Loucy (cell line): ENCODE results near the gene HIVEP2.

Experiments used
- H2AFZ ChIP-seq: fragments of 200-600 bp; sonication (generic); 2 replicates; pipeline ENCODE4 v1.6.0; 2016; ENCODE audit warnings: antibody characterized with exemption, mild to moderate bottlenecking, low read length, moderate library complexity
- H3F3A ChIP-seq: fragments of 200-600 bp; 2 replicates; pipeline ENCODE4 v1.6.0; 2016; ENCODE audit warnings: antibody characterized with exemption, low read depth, mild to moderate bottlenecking
- H3K27me3 ChIP-seq: fragments of 200-600 bp; sonication (generic); 2 replicates; pipeline ENCODE4 v1.6.1; 2014; ENCODE audit warnings: low read length, mild to moderate bottlenecking; ENCODE audit not compliant: insufficient read depth, poor library complexity, severe bottlenecking
- H3K36me3 ChIP-seq: fragments of 200-600 bp; sonication (generic); 2 replicates; pipeline ENCODE4 v1.6.1; 2016; ENCODE audit warnings: low read length; ENCODE audit not compliant: insufficient read depth
- H3K4me1 ChIP-seq: fragments of 200-600 bp; sonication (generic); 2 replicates; pipeline ENCODE4 v1.5.1; 2014; ENCODE audit warnings: low read length, mild to moderate bottlenecking; ENCODE audit not compliant: insufficient read depth, poor library complexity, severe bottlenecking
- H3K4me2 ChIP-seq: fragments of 200-600 bp; sonication (generic); 2 replicates; pipeline ENCODE4 v1.6.0; 2014; ENCODE audit warnings: antibody characterized with exemption, low read length, low read depth, mild to moderate bottlenecking; ENCODE audit not compliant: poor library complexity, severe bottlenecking
- H3K4me3 ChIP-seq: fragments of 200-600 bp; sonication (generic); 2 replicates; pipeline ENCODE4 v1.5.1; 2014; ENCODE audit warnings: low read length, mild to moderate bottlenecking, mixed read lengths; ENCODE audit not compliant: poor library complexity, severe bottlenecking
- H3K79me2 ChIP-seq: fragments of 200-600 bp; sonication (generic); 2 replicates; pipeline ENCODE4 v1.6.1; 2014; ENCODE audit warnings: low read length; ENCODE audit not compliant: insufficient read depth
- H3K9ac ChIP-seq: fragments of 200-600 bp; sonication (generic); 2 replicates; pipeline ENCODE4 v1.6.0; 2014; ENCODE audit warnings: mild to moderate bottlenecking, low read depth, low read length, moderate library complexity; ENCODE audit not compliant: poor library complexity, severe bottlenecking
- H3K9me2 ChIP-seq: fragments of 200-600 bp; sonication (generic); replicated peaks from 2 replicates; pipeline ENCODE4 v1.6.1; 2016; ENCODE audit warnings: low read depth, low read length, mixed read lengths
- H3K9me3 ChIP-seq: fragments of 200-600 bp; sonication (generic); 2 replicates; pipeline ENCODE4 v1.6.1; 2014; ENCODE audit warnings: mild to moderate bottlenecking, antibody characterized with exemption, low read length, low read depth; ENCODE audit not compliant: insufficient read depth
- H4K20me1 ChIP-seq: fragments of 200-600 bp; sonication (generic); 2 replicates; pipeline ENCODE4 v1.6.0; 2014; ENCODE audit warnings: antibody characterized with exemption, low read length, mild to moderate bottlenecking; ENCODE audit not compliant: insufficient read depth, poor library complexity, severe bottlenecking
- CTCF ChIP-seq: fragments of 200-600 bp; sonication (generic); conservative IDR thresholded peaks from 2 replicates; pipeline ENCODE4 v1.5.1; 2014; ENCODE audit warnings: mild to moderate bottlenecking, antibody characterized with exemption, low read length
- EZH2phosphoT487 ChIP-seq: fragments of 200-600 bp; IDR thresholded peaks from 2 replicates; pipeline ENCODE4 v1.6.1; 2018; ENCODE audit warnings: antibody characterized with exemption, mild to moderate bottlenecking, moderate library complexity, borderline replicate concordance

The HIVEP2 gene

DNA sequence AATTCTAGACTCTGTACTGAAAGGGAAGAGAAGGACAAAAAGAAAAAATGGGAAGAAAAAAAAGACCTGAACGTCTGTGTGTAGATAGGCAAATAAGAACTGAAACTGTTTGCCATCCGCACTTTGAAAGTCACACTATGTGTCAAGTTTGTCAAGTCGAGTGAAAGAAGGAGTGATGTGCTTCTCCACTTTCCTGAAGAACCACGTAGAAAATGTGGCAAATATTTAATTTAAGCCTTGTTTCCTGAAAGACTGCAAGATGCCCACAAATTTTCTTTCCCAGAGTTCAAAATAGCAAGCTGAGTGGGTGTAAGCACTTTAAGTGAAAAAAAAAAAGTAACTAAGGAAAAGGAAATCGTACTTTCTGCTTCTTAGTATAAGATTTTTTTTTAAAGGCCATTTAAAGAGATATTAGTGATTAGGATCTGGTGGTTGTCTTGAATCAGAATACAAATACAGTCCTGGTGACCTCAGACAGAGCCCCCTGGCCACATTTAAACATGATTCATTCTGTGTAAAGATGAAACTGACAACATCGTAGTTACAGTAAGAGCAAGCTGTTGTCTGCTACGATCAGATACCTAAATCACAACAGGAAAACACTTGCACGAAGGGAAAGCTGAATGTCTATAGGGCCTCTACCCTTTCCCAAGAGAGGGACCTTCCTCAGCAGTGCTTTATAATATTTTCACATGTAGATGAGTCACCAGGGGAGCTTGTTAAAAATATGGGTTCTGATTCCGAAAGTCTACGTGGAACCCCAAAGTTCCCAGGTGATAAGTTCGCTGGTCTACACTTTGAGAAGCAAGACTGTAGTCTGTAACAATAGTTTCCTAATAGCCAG is 102.3 kb downstream of the HIVEP2 start:
- Histone ChIP-seq H4K20me1 (peaks cover 39% of the 10 kb centered on the region), H3K36me3 (no peaks in the 10 kb centered on the region; the same call in 1 of the 2 replicates), H3K4me2 (peak overlapping the region; percentile 66), H3K4me1 (peaks cover 69% of the 10 kb centered on the region), H3K9me3 (no peaks in the 10 kb centered on the region), H3K9me2 (no peaks in the 10 kb centered on the region), H3K27me3 (no peaks in the 10 kb centered on the region), H3K4me3 (peak overlapping the region; percentile 60), H2AFZ (no peak overlapping the region), H3F3A (0 out of 2 replicates have a peak, but pooled peaks cover 7% of the 10 kb centered on the region), H3K9ac (peak overlapping the region; percentile 2), H3K79me2 (peaks cover 84% of the 10 kb centered on the region)
- no peak for TF ChIP-seq CTCF
- TF ChIP-seq EZH2phosphoT487 = no peak; the same call in 1 of the 2 replicates

GRCh38 chr6:142841915-142842314 is 103.1 kb downstream of the HIVEP2 start:
- peak overlapping the region; percentile 60 for H3K4me3 ChIP-seq
- H3K36me3 ChIP-seq = no peaks in the 10 kb centered on the region; the same call in 1 of the 2 replicates
- peaks cover 84% of the 10 kb centered on the region for H3K79me2 ChIP-seq
- peaks cover 61% of the 10 kb centered on the region for H3K4me1 ChIP-seq
- H3K9ac ChIP-seq = no peak overlapping the region
- H3K9me3 ChIP-seq = no peaks in the 10 kb centered on the region
- H3K27me3 ChIP-seq = no peaks in the 10 kb centered on the region
- peaks cover 39% of the 10 kb centered on the region for H4K20me1 ChIP-seq
- H2AFZ ChIP-seq = no peak overlapping the region
- 0 out of 2 replicates have a peak, but pooled peaks cover 7% of the 10 kb centered on the region for H3F3A ChIP-seq
- H3K4me2 ChIP-seq = peak overlapping the region; percentile 66
- TF ChIP-seq EZH2phosphoT487 (no peak), CTCF (no peak)
- H3K9me2 ChIP-seq = no peaks in the 10 kb centered on the region

GRCh38 chr6:142839686-142840040 is 105.3 kb downstream of the HIVEP2 start:
- H3K36me3 ChIP-seq = peaks cover 9% of the 10 kb centered on the region
- H2AFZ ChIP-seq = no peak overlapping the region
- H3K4me3 ChIP-seq = no peak overlapping the region
- peaks cover 30% of the 10 kb centered on the region for H4K20me1 ChIP-seq
- 0 out of 2 replicates have a peak, but pooled peaks cover 7% of the 10 kb centered on the region for H3F3A ChIP-seq
- H3K9ac ChIP-seq = no peak overlapping the region
- peaks cover 80% of the 10 kb centered on the region for H3K79me2 ChIP-seq
- no peaks in the 10 kb centered on the region for H3K27me3 ChIP-seq
- no peaks in the 10 kb centered on the region for H3K9me2 ChIP-seq
- H3K9me3 ChIP-seq = no peaks in the 10 kb centered on the region
- TF ChIP-seq CTCF (no peak), EZH2phosphoT487 (no peak)
- peaks cover 43% of the 10 kb centered on the region for H3K4me1 ChIP-seq
- no peak overlapping the region for H3K4me2 ChIP-seq
